ENCODE data around the gene TBCE. TPM values are rescaled to one million over a fixed set of nuclear protein-coding genes. Genes with fewer than 3 reads are reported as not detected.

Gene TBCE, protein sequence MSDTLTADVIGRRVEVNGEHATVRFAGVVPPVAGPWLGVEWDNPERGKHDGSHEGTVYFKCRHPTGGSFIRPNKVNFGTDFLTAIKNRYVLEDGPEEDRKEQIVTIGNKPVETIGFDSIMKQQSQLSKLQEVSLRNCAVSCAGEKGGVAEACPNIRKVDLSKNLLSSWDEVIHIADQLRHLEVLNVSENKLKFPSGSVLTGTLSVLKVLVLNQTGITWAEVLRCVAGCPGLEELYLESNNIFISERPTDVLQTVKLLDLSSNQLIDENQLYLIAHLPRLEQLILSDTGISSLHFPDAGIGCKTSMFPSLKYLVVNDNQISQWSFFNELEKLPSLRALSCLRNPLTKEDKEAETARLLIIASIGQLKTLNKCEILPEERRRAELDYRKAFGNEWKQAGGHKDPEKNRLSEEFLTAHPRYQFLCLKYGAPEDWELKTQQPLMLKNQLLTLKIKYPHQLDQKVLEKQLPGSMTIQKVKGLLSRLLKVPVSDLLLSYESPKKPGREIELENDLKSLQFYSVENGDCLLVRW
- total RNA-seq (2022; extraction: Qiagen RNA extraction), result 39.3 to 50.9 TPM (median 46.8 TPM) in 5 replicates

GRCh38 chr1:235367000-235367908, at the start of gene TBCE:
Gene TBCE, plus strand, starts transcription at chr1:235367427. Its CDS starts 12,623 bp downstream, at chr1:235380050.

GRCh38 chr1:235327559-235328270, 39.5 kb upstream of the TBCE start, which contains the start of gene ARID4B:
Gene ARID4B, minus strand, starts transcription at chr1:235328179. Its CDS starts 1,260 bp downstream, at chr1:235326919.

DNA sequence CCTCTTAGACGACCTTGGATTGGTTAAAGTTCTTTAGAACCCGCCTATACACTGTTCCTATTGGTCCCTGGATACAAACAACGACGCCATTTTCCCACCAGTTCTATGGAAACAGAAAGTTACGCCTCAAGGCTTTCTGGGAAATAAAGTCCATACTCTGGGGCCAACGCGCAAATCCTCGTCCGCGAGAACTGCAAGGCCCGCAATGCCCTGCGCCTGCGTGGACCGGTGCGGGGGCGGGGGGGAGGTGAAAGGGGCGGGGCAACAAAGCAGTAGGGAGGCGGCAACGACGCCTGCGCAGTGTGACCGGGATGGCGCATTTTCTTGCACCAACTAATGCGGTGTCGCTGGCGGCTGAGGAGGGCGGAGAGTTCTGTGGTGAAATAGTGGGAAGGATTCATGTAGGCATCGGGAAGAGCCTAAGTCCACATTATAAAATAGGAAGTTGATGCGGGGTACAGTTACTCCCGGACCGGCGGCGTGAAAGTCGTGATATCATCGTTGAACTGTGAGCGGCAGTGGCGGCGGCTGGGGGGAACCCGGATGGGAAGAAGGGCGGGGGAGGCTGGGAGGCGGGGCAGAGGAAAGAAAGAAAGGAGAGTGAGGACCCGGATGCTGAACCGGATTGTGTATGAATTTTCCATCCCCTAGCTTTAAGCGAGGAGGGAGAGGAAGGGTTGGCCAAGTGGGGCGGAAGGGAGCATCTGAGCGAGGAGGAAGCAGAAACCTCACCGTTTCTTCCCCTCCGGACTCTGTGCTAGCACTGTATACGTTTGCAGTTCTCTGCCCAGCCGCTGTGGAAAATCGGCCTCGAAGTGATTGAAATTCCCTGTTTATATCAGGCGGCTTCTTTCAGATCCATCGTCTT, 38.7 kb upstream of the TBCE start, which contains the start of gene GGPS1:
Gene GGPS1 (plus strand): TSS at position 300 of the 868 bp plus-strand sequence. CDS start 6,695 bp downstream, outside the sequence.

Other genes starting within 250 kb of the TBCE start
- 105 to 115 TPM (median 114 TPM) in 5 replicates for gene TOMM20, start 238.6 kb upstream of the TBCE start, total RNA-seq (2022; extraction: Qiagen RNA extraction)
- gene RBM34, start 206.2 kb upstream of the TBCE start, total RNA-seq (2022; extraction: Qiagen RNA extraction), result 56.7 to 73.7 TPM (median 70.0 TPM) in 5 replicates
- 12.1 to 16.7 TPM (median 14.9 TPM) in 5 replicates for gene ARID4B, start 39.2 kb upstream of the TBCE start, total RNA-seq (2022; extraction: Qiagen RNA extraction)
- 16.4 to 21.3 TPM (median 17.7 TPM) in 5 replicates for gene GGPS1, start 38.9 kb upstream of the TBCE start, total RNA-seq (2022; extraction: Qiagen RNA extraction)
- 15.2 to 22.1 TPM (median 17.0 TPM) in 5 replicates for gene B3GALNT2, start 137.0 kb downstream of the TBCE start, total RNA-seq (2022; extraction: Qiagen RNA extraction)